GM19395 (cell line): ENCODE results near the gene EEF2K.

Source experiments
- ATAC-seq: cut with Tn5 transposase; IDR thresholded peaks from one replicate; pipeline ENCODE4 v1.9.1; 2021; ENCODE audit warnings: mild to moderate bottlenecking, moderate library complexity; ENCODE audit not compliant: unreplicated experiment

EEF2K gene

GRCh38 chr16:22314661-22315626 lies 108.9 kb downstream of the EEF2K start:
- no peak for ATAC-seq

- no peak for ATAC-seq
Observed at GRCh38 chr16:22315979-22316378, 109.9 kb downstream of the EEF2K start.

GRCh38 chr16:22316411-22316811 lies 110.3 kb downstream of the EEF2K start:
- no peak for ATAC-seq

- no peak for ATAC-seq
Observed at GRCh38 chr16:22317001-22317530, 111.0 kb downstream of the EEF2K start.

GRCh38 chr16:22317625-22318024 lies 111.5 kb downstream of the EEF2K start:
- ATAC-seq = no peak

- ATAC-seq = no peak
Observed at GRCh38 chr16:22318690-22319358, 112.7 kb downstream of the EEF2K start.

- ATAC-seq = no peak
Observed at GRCh38 chr16:22320572-22321339, 114.7 kb downstream of the EEF2K start.

GRCh38 chr16:22321340-22322001 lies 115.4 kb downstream of the EEF2K start:
- no peak for ATAC-seq

- ATAC-seq = no peak
Observed at GRCh38 chr16:22322021-22322471, 116.0 kb downstream of the EEF2K start.

GRCh38 chr16:22322741-22323140 lies 116.7 kb downstream of the EEF2K start:
- no peak for ATAC-seq

GRCh38 chr16:22323173-22323958 lies 117.3 kb downstream of the EEF2K start:
- no peak for ATAC-seq

- no peak for ATAC-seq
Observed at GRCh38 chr16:22323959-22324786, 118.1 kb downstream of the EEF2K start.

GRCh38 chr16:22324787-22325597 lies 118.9 kb downstream of the EEF2K start:
- no peak for ATAC-seq

- ATAC-seq = no peak
Observed at GRCh38 chr16:22325598-22326368, 119.7 kb downstream of the EEF2K start.

GRCh38 chr16:22326369-22326652 lies 120.2 kb downstream of the EEF2K start:
- ATAC-seq = no peak

GRCh38 chr16:22326771-22327445 lies 120.8 kb downstream of the EEF2K start:
- ATAC-seq = no peak

- ATAC-seq = no peak
Observed at GRCh38 chr16:22327446-22327775, 121.3 kb downstream of the EEF2K start.
